Stomach (tissue), 9 donors: Measurements from ENCODE around the gene PKNOX2. TPM values are rescaled to one million over a fixed set of nuclear protein-coding genes. Genes with fewer than 3 reads are reported as not detected.

Experiments
- DNase-seq, 2 donors: peaks; one replicate each; pipeline versions ENCODE4 v3.0.0 to v3.0.0-alpha.2; 2013 to 2019
- H3K27ac ChIP-seq, 5 donors: fragments of 200-600 bp in 4 of 5; sonication (generic) in 4 of 5; one replicate each; pipeline ENCODE4 v1.5.1; 2013 to 2019; ENCODE audit warnings: mild to moderate bottlenecking in 1 of 5, moderate library complexity in 1 of 5
- H3K27me3 ChIP-seq, 3 donors: fragments of 200-600 bp; sonication (generic); one replicate each; pipeline ENCODE4 v1.5.1; 2017 to 2019; ENCODE audit warnings: mixed run types in 1 of 3
- H3K36me3 ChIP-seq, 4 donors: fragments of 200-600 bp; sonication (generic); 1 replicate in 3 of 4; 2 replicates in 1 of 4; pipeline ENCODE4 v1.5.1; 2016 to 2019
- H3K4me1 ChIP-seq, 4 donors: fragments of 200-600 bp; sonication (generic); one replicate each; pipeline ENCODE4 v1.5.1; 2016 to 2019
- H3K4me3 ChIP-seq, 4 donors: fragments of 200-600 bp; sonication (generic) in 3 of 4; one replicate each; pipeline ENCODE4 v1.5.1; 2016 to 2019; ENCODE audit warnings: mild to moderate bottlenecking in 1 of 4
- H3K9me3 ChIP-seq, 4 donors: fragments of 200-600 bp; sonication (generic); one replicate each; pipeline ENCODE4 v1.5.1; 2016 to 2019
- CTCF ChIP-seq, 7 experiments: fragments of 450-650 bp in 4 of 7; fragments of 200-600 bp in 3 of 7; sonication (generic) in 3 of 7; IDR thresholded peaks; one replicate each; pipeline ENCODE4 v1.5.1; 2016 to 2019; ENCODE audit warnings: antibody characterized with exemption in 7 of 7, control low read depth in 2 of 7, mild to moderate bottlenecking in 1 of 7
- EP300 ChIP-seq: sonication (generic); formaldehyde crosslinking; IDR thresholded peaks from one replicate; pipeline ENCODE4 v1.6.1; 2017; ENCODE audit warnings: antibody characterized with exemption
- POLR2A ChIP-seq, 4 donors: fragments of 450-650 bp; IDR thresholded peaks; one replicate each; pipeline ENCODE4 v1.6.1; 2016; ENCODE audit warnings: antibody characterized with exemption in 4 of 4, control low read depth in 2 of 4, mild to moderate bottlenecking in 1 of 4, moderate library complexity in 1 of 4
- POLR2AphosphoS5 ChIP-seq, 3 donors: sonication (generic); formaldehyde crosslinking; IDR thresholded peaks; one replicate each; pipeline ENCODE4 v1.6.1; 2016; ENCODE audit warnings: antibody characterized with exemption in 3 of 3
- WGBS, 5 donors: extraction: QIAGEN DNeasy Blood & Tissue Kit in 3 of 5; methylation state at CpG; one replicate each; pipeline versions ENCODE4 v1.1.5 to v1.1.7; 2013 to 2018; 5-methylcytosine and 5-hydroxymethylcytosine counted together
- intact Hi-C: fragments of 100-400 bp; cut with DNase I; formaldehyde crosslinking; loops from one replicate; pipeline ENCODE4 v1.15.1; 2023; ENCODE audit warnings: low total_unique reads
- polyA plus RNA-seq, 3 donors: library from polyadenylated mRNA; stranded (reverse); fragments of 200-250 nt; gene quantifications; one replicate each; pipeline ENCODE4 v1.2.3, GENCODE V29; 2013
- total RNA-seq, 5 donors: library from RNA; depleted of rRNA; stranded (reverse); fragments of >200 nt; gene quantifications; one replicate each; pipeline versions ENCODE4 v1.1.0 to v1.2.3, GENCODE V29; 2014 to 2016
- donor health status: healthy with polysubstance abuse.
- donor health status: Bipolar disorder and iron deficiency.
- donor health status: healthy.

The PKNOX2 gene
- total and polyA plus RNA-seq, 8 donors = 0.83 to 4.9 (median 2.3) TPM; not detected in 1

DNA sequence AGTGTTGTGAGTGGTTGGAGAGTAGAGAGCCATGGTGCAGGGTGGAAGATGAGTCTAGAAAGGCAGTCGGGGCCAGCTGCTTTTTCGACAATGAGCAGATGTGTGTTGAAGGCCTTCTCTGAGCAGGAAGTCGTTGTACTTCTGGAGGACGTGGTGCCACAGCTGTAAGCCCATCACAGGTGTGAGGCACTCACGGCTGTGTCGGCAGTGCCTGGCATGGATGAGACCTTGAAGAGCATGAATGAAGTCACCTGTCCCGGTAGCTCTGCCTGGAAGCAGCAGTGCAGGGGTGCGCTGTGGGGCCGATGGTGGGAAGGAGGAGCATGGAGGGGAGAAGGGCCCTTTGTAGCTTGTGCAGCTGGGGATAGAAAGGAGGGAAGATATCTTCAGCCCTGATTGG lies 165.2 kb downstream of the PKNOX2 start:
- TF ChIP-seq POLR2AphosphoS5 (IDR thresholded peaks at IDR 0.05) (no peak), EP300 (no peak), POLR2A (IDR thresholded peaks at IDR 0.05) (no peak), CTCF (IDR thresholded peaks at IDR 0.05) (no peak)
- WGBS, 5 donors = 67 to 80% (median 75%) methylated on average over 9 of the region's 9 CpGs
- no peak for DNase-seq
- Histone ChIP-seq H3K9me3 (no peaks in the 10 kb centered on the region), H3K36me3 (no peaks in the 10 kb centered on the region), H3K27ac (no peak overlapping the region), H3K27me3 (no peaks in the 10 kb centered on the region), H3K4me1 (no peaks in the 10 kb centered on the region), H3K4me3 (no peak overlapping the region)
- intact Hi-C loops = no loop called here

GRCh38 chr11:125330462-125331325 lies 166.1 kb downstream of the PKNOX2 start:
- intact Hi-C loops = no loop called here
- H3K4me3 ChIP-seq = no peak overlapping the region
- no peak for DNase-seq
- H3K9me3 ChIP-seq = no peaks in the 10 kb centered on the region
- TF ChIP-seq POLR2AphosphoS5 (IDR thresholded peaks at IDR 0.05) (no peak), EP300 (no peak), POLR2A (IDR thresholded peaks at IDR 0.05) (no peak), CTCF (IDR thresholded peaks at IDR 0.05) (no peak)
- no peak overlapping the region for H3K27ac ChIP-seq
- no peaks in the 10 kb centered on the region for H3K4me1 ChIP-seq
- H3K27me3 ChIP-seq = no peaks in the 10 kb centered on the region
- 87 to 90% (median 88%) methylated on average over 10 of the region's 10 CpGs for WGBS, 5 donors
- no peaks in the 10 kb centered on the region for H3K36me3 ChIP-seq

DNA sequence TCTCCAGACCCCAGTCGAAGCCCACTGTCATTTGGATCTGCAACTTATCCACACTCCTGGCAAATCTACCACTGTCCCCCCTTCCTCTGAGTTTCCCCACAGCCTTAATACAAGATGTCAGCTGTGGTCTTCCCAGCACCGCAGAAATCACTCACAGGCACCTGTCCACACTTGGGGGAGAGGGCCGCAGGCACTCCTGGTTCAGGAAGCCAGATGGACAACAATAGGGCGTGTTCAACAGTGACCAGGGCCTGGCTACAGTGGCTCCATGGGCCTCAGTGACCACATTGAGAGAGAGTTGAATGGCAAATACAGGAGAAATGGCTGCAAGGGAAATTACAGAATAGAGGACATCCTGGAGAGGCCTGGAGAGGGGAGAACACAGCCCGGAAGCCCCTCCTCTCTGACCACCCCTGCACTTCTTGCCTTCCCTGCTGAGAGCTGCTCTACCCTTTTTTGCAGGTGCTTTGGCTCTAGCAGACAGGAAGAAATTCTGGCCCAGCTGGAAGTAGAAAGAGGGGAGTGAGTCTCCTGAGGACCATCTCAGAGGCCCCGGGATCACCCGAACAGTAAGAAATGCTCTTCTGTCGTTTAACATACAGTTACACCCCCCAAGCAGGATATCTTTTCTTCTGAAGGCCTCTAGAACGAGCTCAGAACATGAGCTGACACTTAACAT lies 166.9 kb downstream of the PKNOX2 start:
- WGBS, 5 donors = 72 to 84% (median 75%) methylated on average over 8 to 9 of the region's 9 CpGs
- no peak for TF ChIP-seq POLR2AphosphoS5 (IDR thresholded peaks at IDR 0.05)
- no peak for TF ChIP-seq POLR2A (IDR thresholded peaks at IDR 0.05)
- no peak for TF ChIP-seq EP300
- TF ChIP-seq CTCF (IDR thresholded peaks at IDR 0.05) = no peak
- intact Hi-C loops = no loop called here
- no peaks in the 10 kb centered on the region for H3K4me1 ChIP-seq
- H3K27ac ChIP-seq = no peak overlapping the region
- H3K9me3 ChIP-seq = no peaks in the 10 kb centered on the region
- H3K36me3 ChIP-seq = no peaks in the 10 kb centered on the region
- no peak overlapping the region for H3K4me3 ChIP-seq
- no peaks in the 10 kb centered on the region for H3K27me3 ChIP-seq
- no peak for DNase-seq

DNA sequence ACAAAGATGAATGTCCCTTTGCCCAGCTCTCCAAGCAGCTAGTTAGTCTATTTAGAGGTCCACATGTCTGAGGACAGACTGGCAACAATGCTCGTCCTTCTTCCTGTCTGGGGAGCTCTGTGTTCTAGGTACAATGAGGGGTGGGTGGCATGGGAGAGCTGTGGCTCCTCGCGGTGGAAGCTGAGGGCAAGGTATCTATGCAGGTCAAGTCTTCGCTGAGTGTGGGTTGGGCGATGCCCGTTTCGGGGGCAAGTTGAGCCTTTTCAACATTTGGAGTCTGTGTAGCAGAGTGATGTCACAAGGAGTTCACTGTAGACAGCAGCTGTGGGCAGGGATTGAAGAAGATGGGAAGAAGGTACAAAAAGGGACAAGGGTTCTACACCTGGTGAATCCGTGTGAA lies 168.3 kb downstream of the PKNOX2 start:
- Histone ChIP-seq H3K36me3 (no peaks in the 10 kb centered on the region), H3K27ac (no peak overlapping the region), H3K27me3 (no peaks in the 10 kb centered on the region), H3K9me3 (no peaks in the 10 kb centered on the region), H3K4me3 (no peak overlapping the region), H3K4me1 (peaks cover 0 to 2% (median 0%) of the 10 kb centered on the region in 4 donors)
- WGBS, 5 donors = 86 to 94% (median 91%) methylated on average over 8 of the region's 8 CpGs
- no peak for DNase-seq
- TF ChIP-seq CTCF (IDR thresholded peaks at IDR 0.05) = no peak
- no peak for TF ChIP-seq POLR2AphosphoS5 (IDR thresholded peaks at IDR 0.05)
- no peak for TF ChIP-seq POLR2A (IDR thresholded peaks at IDR 0.05)
- TF ChIP-seq EP300 = no peak
- intact Hi-C loops = no loop called here
